ENCODE results near the gene VAC14.

The VAC14 gene

GRCh38 chr16:70689035-70689969, 111.7 kb downstream of the VAC14 start:
- no peak overlapping the region for H3K4me3 ChIP-seq (ENCODE audit: low read depth, low read length)
- TF ChIP-seq CTCF (IDR thresholded peaks at IDR 0.05; ENCODE audit: low read depth, low read length), result no peak

- TF ChIP-seq CTCF (IDR thresholded peaks at IDR 0.05; ENCODE audit: low read depth, low read length), result no peak
- no peak overlapping the region for H3K4me3 ChIP-seq (ENCODE audit: low read depth, low read length)
These were observed 112.7 kb downstream of the VAC14 start for GRCh38 chr16:70688246-70688742.

- H3K4me3 ChIP-seq (ENCODE audit: low read depth, low read length), result no peak overlapping the region
- no peak for TF ChIP-seq CTCF (IDR thresholded peaks at IDR 0.05; ENCODE audit: low read depth, low read length)
These were observed 113.2 kb downstream of the VAC14 start for GRCh38 chr16:70687671-70688245.

- TF ChIP-seq CTCF (IDR thresholded peaks at IDR 0.05; ENCODE audit: low read depth, low read length), result no peak
- H3K4me3 ChIP-seq (ENCODE audit: low read depth, low read length), result no peak overlapping the region
These were observed 113.9 kb downstream of the VAC14 start for GRCh38 chr16:70687102-70687511.

- no peak for TF ChIP-seq CTCF (IDR thresholded peaks at IDR 0.05; ENCODE audit: low read depth, low read length)
- H3K4me3 ChIP-seq (ENCODE audit: low read depth, low read length), result peak overlapping the region; percentile 36
These were observed 114.4 kb downstream of the VAC14 start for GRCh38 chr16:70686376-70687101.

- TF ChIP-seq CTCF (IDR thresholded peaks at IDR 0.05; ENCODE audit: low read depth, low read length), result no peak
- H3K4me3 ChIP-seq (ENCODE audit: low read depth, low read length), result peak within 1 kb of the TSS; percentile 85
These were observed 115.0 kb downstream of the VAC14 start, which contains the start of gene MTSS2 for GRCh38 chr16:70685938-70686375. Gene MTSS2, minus strand, starts transcription at chr16:70686053. Its CDS starts 262 bp downstream, at chr16:70685791.
